ENCODE results near the gene USH1C. TPM values are rescaled to one million over a fixed set of nuclear protein-coding genes. Genes with fewer than 3 reads are reported as not detected.

Gene USH1C
- total and polyA plus RNA-seq, 4 donors, result 0.09 to 1.3 (median 0.75) TPM

DNA sequence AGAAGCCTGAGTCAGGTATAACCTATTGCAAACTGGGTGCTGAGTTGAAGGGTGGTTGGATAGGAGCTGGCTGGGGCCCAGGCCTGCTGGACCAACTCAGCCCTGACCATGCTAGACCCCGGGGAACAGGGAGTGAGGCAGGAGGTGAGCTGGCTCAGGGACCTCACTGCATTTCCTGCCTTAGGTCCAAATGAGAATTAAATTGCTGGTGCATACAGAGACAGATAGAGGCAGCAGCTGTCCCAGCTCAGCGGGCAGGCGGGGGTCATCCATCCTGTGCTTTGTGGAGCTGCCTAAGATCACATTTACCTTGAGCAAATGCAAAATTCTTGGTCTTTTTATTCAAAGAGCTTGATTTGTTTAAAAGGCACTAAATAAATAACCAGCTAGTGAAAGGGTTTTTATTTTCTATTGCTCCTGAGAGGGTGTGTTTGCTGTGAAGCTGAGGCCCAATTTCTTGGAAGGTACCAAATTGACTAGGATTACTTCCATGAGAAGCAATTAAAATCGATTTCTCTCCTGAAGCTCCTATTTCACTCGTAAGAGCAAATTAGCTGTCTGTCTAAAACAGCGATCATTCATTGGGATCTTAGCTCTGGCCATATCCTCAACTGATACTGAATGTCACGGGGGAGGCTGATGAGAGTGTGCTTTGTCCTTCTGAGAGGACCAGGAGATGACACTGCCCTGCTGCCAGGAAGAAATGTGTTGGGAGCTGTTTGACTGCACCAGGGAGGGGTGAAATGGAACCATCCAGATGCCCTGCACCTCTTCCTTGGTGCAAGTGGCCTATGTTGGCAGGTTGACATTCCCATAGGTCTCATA, 24.9 kb downstream of the USH1C start:
- Histone ChIP-seq H3K9ac (ENCODE audit: low read depth in 1 of 2, low read length in 2 of 2) (no peak overlapping the region), H3K4me1 (ENCODE audit: control insufficient read depth in 4 of 4, insufficient read depth in 4 of 4, low read length in 3 of 4) (no peaks in the 10 kb centered on the region), H3K27ac (ENCODE audit: low read depth in 1 of 2, low read length in 2 of 2) (no peak overlapping the region), H3K4me3 (ENCODE audit: low read depth in 1 of 3, low read length in 3 of 3) (no peak overlapping the region), H3K36me3 (ENCODE audit: control insufficient read depth in 4 of 4, insufficient read depth in 3 of 4, low read depth in 1 of 4, low read length in 3 of 4) (no peaks in the 10 kb centered on the region), H3K9me3 (ENCODE audit: control insufficient read depth in 4 of 4, low read length in 3 of 4) (no peaks in the 10 kb centered on the region), H3K27me3 (ENCODE audit: control insufficient read depth in 4 of 4, insufficient read depth in 4 of 4, low read length in 3 of 4) (no peaks in the 10 kb centered on the region)
- TF ChIP-seq YY1 (IDR thresholded peaks at IDR 0.05) (no peak), RXRA (IDR thresholded peaks at IDR 0.05) (no peak), RAD21 (IDR thresholded peaks at IDR 0.05) (no peak), NR2F2 (IDR thresholded peaks at IDR 0.05) (no peak)
- no peak for DNase-seq (ENCODE audit: low spot score)
- 89% methylated on average over 7 of the region's 7 CpGs for WGBS

GRCh38 chr11:17518366-17518765, 25.9 kb downstream of the USH1C start:
- H3K4me1 ChIP-seq (ENCODE audit: control insufficient read depth in 4 of 4, insufficient read depth in 4 of 4, low read length in 3 of 4), result no peaks in the 10 kb centered on the region
- no peak for DNase-seq (ENCODE audit: low spot score)
- H3K9me3 ChIP-seq (ENCODE audit: control insufficient read depth in 4 of 4, low read length in 3 of 4), result no peaks in the 10 kb centered on the region
- H3K36me3 ChIP-seq (ENCODE audit: control insufficient read depth in 4 of 4, insufficient read depth in 3 of 4, low read depth in 1 of 4, low read length in 3 of 4), result no peaks in the 10 kb centered on the region
- H3K9ac ChIP-seq (ENCODE audit: low read depth in 1 of 2, low read length in 2 of 2), result no peak overlapping the region
- no peak overlapping the region for H3K27ac ChIP-seq (ENCODE audit: low read depth in 1 of 2, low read length in 2 of 2)
- no peak overlapping the region for H3K4me3 ChIP-seq (ENCODE audit: low read depth in 1 of 3, low read length in 3 of 3)
- TF ChIP-seq HNF4A (conservative IDR thresholded peaks at IDR 0.05) (no peak), EGR1 (IDR thresholded peaks at IDR 0.05; ENCODE audit: low read depth in 2 of 2) (no peak), GABPA (IDR thresholded peaks at IDR 0.05 in 1 of 2, conservative IDR thresholded peaks at IDR 0.05 in 1 of 2) (no peak), RAD21 (IDR thresholded peaks at IDR 0.05) (no peak), HNF4G (IDR thresholded peaks at IDR 0.05) (no peak)
- TF ChIP-seq, protein P1, sequence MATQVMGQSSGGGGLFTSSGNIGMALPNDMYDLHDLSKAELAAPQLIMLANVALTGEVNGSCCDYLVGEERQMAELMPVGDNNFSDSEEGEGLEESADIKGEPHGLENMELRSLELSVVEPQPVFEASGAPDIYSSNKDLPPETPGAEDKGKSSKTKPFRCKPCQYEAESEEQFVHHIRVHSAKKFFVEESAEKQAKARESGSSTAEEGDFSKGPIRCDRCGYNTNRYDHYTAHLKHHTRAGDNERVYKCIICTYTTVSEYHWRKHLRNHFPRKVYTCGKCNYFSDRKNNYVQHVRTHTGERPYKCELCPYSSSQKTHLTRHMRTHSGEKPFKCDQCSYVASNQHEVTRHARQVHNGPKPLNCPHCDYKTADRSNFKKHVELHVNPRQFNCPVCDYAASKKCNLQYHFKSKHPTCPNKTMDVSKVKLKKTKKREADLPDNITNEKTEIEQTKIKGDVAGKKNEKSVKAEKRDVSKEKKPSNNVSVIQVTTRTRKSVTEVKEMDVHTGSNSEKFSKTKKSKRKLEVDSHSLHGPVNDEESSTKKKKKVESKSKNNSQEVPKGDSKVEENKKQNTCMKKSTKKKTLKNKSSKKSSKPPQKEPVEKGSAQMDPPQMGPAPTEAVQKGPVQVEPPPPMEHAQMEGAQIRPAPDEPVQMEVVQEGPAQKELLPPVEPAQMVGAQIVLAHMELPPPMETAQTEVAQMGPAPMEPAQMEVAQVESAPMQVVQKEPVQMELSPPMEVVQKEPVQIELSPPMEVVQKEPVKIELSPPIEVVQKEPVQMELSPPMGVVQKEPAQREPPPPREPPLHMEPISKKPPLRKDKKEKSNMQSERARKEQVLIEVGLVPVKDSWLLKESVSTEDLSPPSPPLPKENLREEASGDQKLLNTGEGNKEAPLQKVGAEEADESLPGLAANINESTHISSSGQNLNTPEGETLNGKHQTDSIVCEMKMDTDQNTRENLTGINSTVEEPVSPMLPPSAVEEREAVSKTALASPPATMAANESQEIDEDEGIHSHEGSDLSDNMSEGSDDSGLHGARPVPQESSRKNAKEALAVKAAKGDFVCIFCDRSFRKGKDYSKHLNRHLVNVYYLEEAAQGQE (IDR thresholded peaks at IDR 0.05), result no peak
- WGBS, result 83% methylated on average over 2 of the region's 2 CpGs
- H3K27me3 ChIP-seq (ENCODE audit: control insufficient read depth in 4 of 4, insufficient read depth in 4 of 4, low read length in 3 of 4), result no peaks in the 10 kb centered on the region

DNA sequence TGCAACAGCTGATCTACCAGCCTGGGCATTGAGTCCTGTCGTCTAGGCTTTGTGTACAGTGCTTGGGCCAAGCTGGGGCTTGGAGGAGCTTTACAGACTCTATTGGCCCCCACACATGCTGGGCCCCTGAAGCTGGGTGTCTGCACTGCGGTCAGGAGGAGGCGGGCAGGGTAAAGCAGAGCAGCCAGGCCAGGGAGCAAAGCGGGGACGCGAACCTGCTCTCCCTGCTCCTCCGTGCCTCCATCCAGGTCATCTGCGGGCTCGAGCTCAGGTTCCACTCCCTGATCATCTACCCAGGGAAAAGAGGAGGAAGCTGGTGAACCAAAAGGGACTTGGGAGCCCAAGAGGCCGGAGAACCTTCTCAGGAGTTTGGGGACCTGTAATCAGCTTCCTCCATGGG, 27.0 kb downstream of the USH1C start:
- no peak overlapping the region for H3K4me3 ChIP-seq (ENCODE audit: low read depth in 1 of 3, low read length in 3 of 3)
- H3K4me1 ChIP-seq (ENCODE audit: control insufficient read depth in 4 of 4, insufficient read depth in 4 of 4, low read length in 3 of 4), result no peaks in the 10 kb centered on the region
- H3K27me3 ChIP-seq (ENCODE audit: control insufficient read depth in 4 of 4, insufficient read depth in 4 of 4, low read length in 3 of 4), result no peaks in the 10 kb centered on the region
- no peak overlapping the region for H3K9ac ChIP-seq (ENCODE audit: low read depth in 1 of 2, low read length in 2 of 2)
- H3K36me3 ChIP-seq (ENCODE audit: control insufficient read depth in 4 of 4, insufficient read depth in 3 of 4, low read depth in 1 of 4, low read length in 3 of 4), result no peaks in the 10 kb centered on the region
- no peaks in the 10 kb centered on the region for H3K9me3 ChIP-seq (ENCODE audit: control insufficient read depth in 4 of 4, low read length in 3 of 4)
- H3K27ac ChIP-seq (ENCODE audit: low read depth in 1 of 2, low read length in 2 of 2), result no peak overlapping the region
- 88% methylated on average over 10 of the region's 10 CpGs for WGBS
- DNase-seq (ENCODE audit: low spot score), result no peak
- TF ChIP-seq RXRA (IDR thresholded peaks at IDR 0.05), result no peak
- TF ChIP-seq, protein P2, sequence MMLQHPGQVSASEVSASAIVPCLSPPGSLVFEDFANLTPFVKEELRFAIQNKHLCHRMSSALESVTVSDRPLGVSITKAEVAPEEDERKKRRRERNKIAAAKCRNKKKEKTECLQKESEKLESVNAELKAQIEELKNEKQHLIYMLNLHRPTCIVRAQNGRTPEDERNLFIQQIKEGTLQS (IDR thresholded peaks at IDR 0.05), result no peak
- no peak for TF ChIP-seq RAD21 (IDR thresholded peaks at IDR 0.05)
- TF ChIP-seq SP1 (IDR thresholded peaks at IDR 0.05), result no peak
- no peak for TF ChIP-seq HNF4G (IDR thresholded peaks at IDR 0.05)
- no peak for TF ChIP-seq FOXA1 (IDR thresholded peaks at IDR 0.05)
- TF ChIP-seq MAX (IDR thresholded peaks at IDR 0.05), result no peak
- TF ChIP-seq NR2F2 (IDR thresholded peaks at IDR 0.05), result no peak
- no peak for TF ChIP-seq YY1 (IDR thresholded peaks at IDR 0.05)
- no peak for TF ChIP-seq GABPA (IDR thresholded peaks at IDR 0.05 in 1 of 2, conservative IDR thresholded peaks at IDR 0.05 in 1 of 2)
- no peak for TF ChIP-seq FOXA2 (IDR thresholded peaks at IDR 0.05)
- TF ChIP-seq, protein P3, sequence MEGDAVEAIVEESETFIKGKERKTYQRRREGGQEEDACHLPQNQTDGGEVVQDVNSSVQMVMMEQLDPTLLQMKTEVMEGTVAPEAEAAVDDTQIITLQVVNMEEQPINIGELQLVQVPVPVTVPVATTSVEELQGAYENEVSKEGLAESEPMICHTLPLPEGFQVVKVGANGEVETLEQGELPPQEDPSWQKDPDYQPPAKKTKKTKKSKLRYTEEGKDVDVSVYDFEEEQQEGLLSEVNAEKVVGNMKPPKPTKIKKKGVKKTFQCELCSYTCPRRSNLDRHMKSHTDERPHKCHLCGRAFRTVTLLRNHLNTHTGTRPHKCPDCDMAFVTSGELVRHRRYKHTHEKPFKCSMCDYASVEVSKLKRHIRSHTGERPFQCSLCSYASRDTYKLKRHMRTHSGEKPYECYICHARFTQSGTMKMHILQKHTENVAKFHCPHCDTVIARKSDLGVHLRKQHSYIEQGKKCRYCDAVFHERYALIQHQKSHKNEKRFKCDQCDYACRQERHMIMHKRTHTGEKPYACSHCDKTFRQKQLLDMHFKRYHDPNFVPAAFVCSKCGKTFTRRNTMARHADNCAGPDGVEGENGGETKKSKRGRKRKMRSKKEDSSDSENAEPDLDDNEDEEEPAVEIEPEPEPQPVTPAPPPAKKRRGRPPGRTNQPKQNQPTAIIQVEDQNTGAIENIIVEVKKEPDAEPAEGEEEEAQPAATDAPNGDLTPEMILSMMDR (IDR thresholded peaks at IDR 0.05; ENCODE audit: low read depth, low read length, missing input control), result no peak
- TF ChIP-seq HNF4A (conservative IDR thresholded peaks at IDR 0.05), result no peak
- no peak for TF ChIP-seq JUND (IDR thresholded peaks at IDR 0.05)
- no peak for TF ChIP-seq TAF1 (conservative IDR thresholded peaks at IDR 0.05)
- no peak for TF ChIP-seq EGR1 (IDR thresholded peaks at IDR 0.05; ENCODE audit: low read depth in 2 of 2)
- TF ChIP-seq, protein P1 (IDR thresholded peaks at IDR 0.05), result no peak
